H9 (cell line): ENCODE data around the gene ALLC. TPM values are rescaled to one million over a fixed set of nuclear protein-coding genes. Genes with fewer than 3 reads are reported as not detected.
A peak's percentile ranks its signal among the peaks of the same experiment; 100 is the strongest.

ENCODE experiments used
- DNase-seq: peaks from one replicate; pipeline ENCODE4 v3.0.0-alpha.2; 2017
- H2AFZ ChIP-seq: one replicate; pipeline ENCODE4 v1.6.1; 2013; ENCODE audit warnings: mild to moderate bottlenecking, low read length, control low read depth, moderate library complexity
- H2AK5ac ChIP-seq: 2 replicates; pipeline ENCODE4 v1.6.1; 2013; ENCODE audit warnings: low read length, control low read depth, mixed read lengths; ENCODE audit not compliant: insufficient read length
- H2BK120ac ChIP-seq: one replicate; pipeline ENCODE4 v1.6.1; 2013; ENCODE audit warnings: low read depth, mild to moderate bottlenecking, low read length, control low read depth, inconsistent platforms; ENCODE audit not compliant: poor library complexity, severe bottlenecking
- H2BK12ac ChIP-seq: 2 replicates; pipeline ENCODE4 v1.6.1; 2013; ENCODE audit warnings: low read length, control low read depth, mixed read lengths, low read depth; ENCODE audit not compliant: insufficient read length
- H2BK15ac ChIP-seq: 2 replicates; pipeline ENCODE4 v1.6.1; 2013; ENCODE audit warnings: low read depth, low read length, control low read depth
- H2BK20ac ChIP-seq: one replicate; pipeline ENCODE4 v1.6.1; 2013; ENCODE audit warnings: low read depth, mild to moderate bottlenecking, low read length, control low read depth, inconsistent platforms; ENCODE audit not compliant: poor library complexity, severe bottlenecking
- H2BK5ac ChIP-seq: 2 replicates; pipeline ENCODE4 v1.6.1; 2013; ENCODE audit warnings: low read length, control low read depth, mixed read lengths; ENCODE audit not compliant: insufficient read length
- H3K14ac ChIP-seq: 2 replicates; pipeline ENCODE4 v1.6.1; 2013; ENCODE audit warnings: low read length, control low read depth; ENCODE audit not compliant: insufficient read depth
- H3K18ac ChIP-seq: 2 replicates; pipeline ENCODE4 v1.6.1; 2013; ENCODE audit warnings: low read depth, mild to moderate bottlenecking, mixed read lengths, low read length, control low read depth; ENCODE audit not compliant: insufficient read length
- H3K23ac ChIP-seq: 2 replicates; pipeline ENCODE4 v1.6.1; 2013; ENCODE audit warnings: low read length, control low read depth, mixed read lengths, low read depth; ENCODE audit not compliant: insufficient read length
- H3K23me2 ChIP-seq: 2 replicates; pipeline ENCODE4 v1.6.1; 2013; ENCODE audit warnings: low read depth, mild to moderate bottlenecking, mixed read lengths, low read length, control low read depth; ENCODE audit not compliant: insufficient read length, poor library complexity, severe bottlenecking
- H3K27ac ChIP-seq: 2 replicates; pipeline ENCODE4 v1.5.1; 2013; ENCODE audit warnings: low read length, control low read depth, mixed read lengths, low read depth; ENCODE audit not compliant: insufficient read length
- H3K27me3 ChIP-seq: 2 replicates; pipeline ENCODE4 v1.6.1; 2013; ENCODE audit warnings: low read length, control low read depth, inconsistent platforms; ENCODE audit not compliant: insufficient read depth
- H3K4ac ChIP-seq: 2 replicates; pipeline ENCODE4 v1.6.1; 2013; ENCODE audit warnings: low read depth, mild to moderate bottlenecking, control low read depth, inconsistent platforms, low read length, moderate library complexity
- H3K4me1 ChIP-seq: 2 replicates; pipeline ENCODE4 v1.6.1; 2013; ENCODE audit warnings: low read length, control low read depth, inconsistent platforms; ENCODE audit not compliant: insufficient read depth
- H3K4me2 ChIP-seq: 2 replicates; pipeline ENCODE4 v1.6.1; 2013; ENCODE audit warnings: low read length, control low read depth, mixed read lengths; ENCODE audit not compliant: insufficient read length, insufficient read depth
- H3K56ac ChIP-seq: 2 replicates; pipeline ENCODE4 v1.6.1; 2013; ENCODE audit warnings: low read depth, mild to moderate bottlenecking, mixed read lengths, low read length, control low read depth; ENCODE audit not compliant: insufficient read length
- H3K79me1 ChIP-seq: 2 replicates; pipeline ENCODE4 v1.6.1; 2013; ENCODE audit warnings: low read depth, mild to moderate bottlenecking, moderate library complexity, low read length, control low read depth, inconsistent platforms; ENCODE audit not compliant: insufficient read depth, poor library complexity, severe bottlenecking
- H3K79me2 ChIP-seq: 2 replicates; pipeline ENCODE4 v1.6.1; 2013; ENCODE audit warnings: low read length, control low read depth, inconsistent platforms; ENCODE audit not compliant: insufficient read depth
- H3K9ac ChIP-seq: 2 replicates; pipeline ENCODE4 v1.6.1; 2013; ENCODE audit warnings: low read length, control low read depth, mixed read lengths; ENCODE audit not compliant: insufficient read length; ENCODE audit errors: extremely low read depth
- H3K9me3 ChIP-seq: one replicate; pipeline ENCODE4 v1.6.1; 2013; ENCODE audit warnings: low read depth, low read length, inconsistent platforms; ENCODE audit not compliant: control insufficient read depth
- H3T11ph ChIP-seq: one replicate; pipeline ENCODE4 v1.6.1; 2013; ENCODE audit warnings: mild to moderate bottlenecking, low read length, control low read depth, inconsistent platforms
- H4K20me1 ChIP-seq: one replicate; pipeline ENCODE4 v1.6.1; 2013; ENCODE audit not compliant: control insufficient read depth, insufficient read length, insufficient read depth
- H4K5ac ChIP-seq: 2 replicates; pipeline ENCODE4 v1.6.1; 2013; ENCODE audit warnings: low read depth, mild to moderate bottlenecking, mixed read lengths, low read length, control low read depth; ENCODE audit not compliant: insufficient read length
- H4K8ac ChIP-seq: replicated peaks from 2 replicates; pipeline ENCODE4 v1.6.1; 2013; ENCODE audit warnings: low read length, control low read depth, mixed read lengths, low read depth; ENCODE audit not compliant: insufficient read length
- H4K91ac ChIP-seq: 2 replicates; pipeline ENCODE4 v1.6.1; 2013; ENCODE audit warnings: low read depth, mild to moderate bottlenecking, moderate library complexity, mixed read lengths, low read length, control low read depth; ENCODE audit not compliant: insufficient read length
- H3K27ac Mint-ChIP-seq, 3 experiments: 2 replicates in 2 of 3; 3 replicates in 1 of 3; pipeline ENCODE4 v1.8.0; 2020 to 2021; ENCODE audit warnings: mixed read lengths in 3 of 3, mild to moderate bottlenecking in 1 of 3, moderate library complexity in 1 of 3
- H3K27me3 Mint-ChIP-seq: 2 replicates; pipeline ENCODE4 v1.8.0; 2021; ENCODE audit warnings: low read depth, mild to moderate bottlenecking, moderate library complexity, mixed read lengths
- H3K36me3 Mint-ChIP-seq, 3 experiments: 2 replicates in 2 of 3; 3 replicates in 1 of 3; pipeline ENCODE4 v1.8.0; 2020 to 2021; ENCODE audit warnings: low read depth in 3 of 3, mixed read lengths in 3 of 3; ENCODE audit not compliant: insufficient read depth in 1 of 3
- H3K4me1 Mint-ChIP-seq, 2 experiments: 2 replicates each; pipeline ENCODE4 v1.8.0; 2020; ENCODE audit warnings: mixed read lengths in 2 of 2
- H3K4me3 Mint-ChIP-seq, 2 experiments: 2 replicates in 1 of 2; 3 replicates in 1 of 2; pipeline ENCODE4 v1.8.0; 2020 to 2021; ENCODE audit warnings: mild to moderate bottlenecking in 2 of 2, mixed read lengths in 2 of 2, moderate library complexity in 1 of 2
- H3K9me3 Mint-ChIP-seq, 2 experiments: 2 replicates in 1 of 2; 3 replicates in 1 of 2; pipeline ENCODE4 v1.8.0; 2020; ENCODE audit warnings: mild to moderate bottlenecking in 2 of 2, mixed read lengths in 2 of 2, moderate library complexity in 1 of 2
- WGBS: extraction: QIAGEN DNeasy Blood & Tissue Kit; methylation state at CpG from one replicate; pipeline ENCODE4 v1.1.7; 2013; ENCODE audit warnings: missing lambda C conversion rate, low lambda C conversion rate, mixed read lengths; ENCODE audit not compliant: insufficient read length; ENCODE audit errors: extremely low coverage; 5-methylcytosine and 5-hydroxymethylcytosine counted together
- total RNA-seq: library from RNA; stranded (reverse); gene quantifications from 2 replicates; pipeline ENCODE4 v1.2.1, GENCODE V29; 2021
- TF ChIP-seq, protein P1 (sequence below): fragments of 200-600 bp; sonication (generic); conservative IDR thresholded peaks from 3 replicates; pipeline ENCODE4 v1.8.0; 2021; ENCODE audit warnings: antibody characterized with exemption, mild to moderate bottlenecking

ALLC gene
- total RNA-seq, 1 experiment from 2014 or later, result not detected

DNA sequence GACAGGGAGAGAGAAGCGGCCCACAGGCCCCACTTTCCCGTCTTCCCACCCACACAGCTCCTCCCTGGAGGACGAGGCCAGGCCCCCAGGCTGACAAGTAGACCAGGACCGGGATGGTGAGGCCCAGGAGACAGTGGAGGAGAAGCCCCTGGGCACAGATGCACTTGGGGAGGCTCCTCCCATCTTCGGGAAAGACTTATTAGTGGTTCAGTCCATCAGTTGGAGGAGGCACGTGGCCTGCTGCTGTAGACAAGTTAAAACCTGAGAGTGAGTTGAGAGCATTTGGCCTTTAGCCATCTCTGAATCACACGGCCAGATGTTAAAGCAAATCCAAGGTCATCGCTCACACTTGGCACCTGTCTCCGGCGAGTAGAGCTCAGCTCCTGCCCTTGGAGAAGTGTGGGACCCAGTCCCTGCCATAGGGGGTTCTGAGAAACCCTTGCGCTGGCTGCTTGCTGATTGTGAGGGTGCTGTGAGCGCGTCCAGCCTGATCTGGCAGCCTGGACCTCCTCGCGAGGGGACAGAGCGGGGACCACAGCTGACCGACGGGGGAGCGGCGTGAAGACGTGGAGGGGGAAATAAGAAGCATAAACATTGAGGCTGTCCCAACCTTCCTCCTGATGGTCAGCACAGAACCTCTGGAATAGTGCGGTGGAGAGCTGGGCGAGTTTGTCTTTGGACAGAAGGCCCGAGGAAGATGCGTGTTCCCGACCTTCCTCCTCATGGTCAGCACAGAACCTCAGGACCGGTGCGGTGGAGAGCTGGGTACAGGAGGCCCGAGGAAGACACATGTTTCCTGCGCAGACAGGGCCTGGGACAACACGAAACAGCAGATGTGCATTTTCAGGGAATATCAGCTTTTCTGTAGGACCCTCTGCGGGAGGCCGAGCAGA is 24.7 kb upstream of the ALLC start:
- no peaks in the 10 kb centered on the region for H3K79me2 ChIP-seq
- H2BK120ac ChIP-seq, result no peak overlapping the region
- H3K4me3 Mint-ChIP-seq, result no peak overlapping the region
- WGBS, result no CpG with 5 or more reads among the region's 33 CpGs
- H2BK15ac ChIP-seq, result no peak overlapping the region
- H4K91ac ChIP-seq, result no peak overlapping the region
- H2AK5ac ChIP-seq, result no peak overlapping the region
- TF ChIP-seq, protein P1, sequence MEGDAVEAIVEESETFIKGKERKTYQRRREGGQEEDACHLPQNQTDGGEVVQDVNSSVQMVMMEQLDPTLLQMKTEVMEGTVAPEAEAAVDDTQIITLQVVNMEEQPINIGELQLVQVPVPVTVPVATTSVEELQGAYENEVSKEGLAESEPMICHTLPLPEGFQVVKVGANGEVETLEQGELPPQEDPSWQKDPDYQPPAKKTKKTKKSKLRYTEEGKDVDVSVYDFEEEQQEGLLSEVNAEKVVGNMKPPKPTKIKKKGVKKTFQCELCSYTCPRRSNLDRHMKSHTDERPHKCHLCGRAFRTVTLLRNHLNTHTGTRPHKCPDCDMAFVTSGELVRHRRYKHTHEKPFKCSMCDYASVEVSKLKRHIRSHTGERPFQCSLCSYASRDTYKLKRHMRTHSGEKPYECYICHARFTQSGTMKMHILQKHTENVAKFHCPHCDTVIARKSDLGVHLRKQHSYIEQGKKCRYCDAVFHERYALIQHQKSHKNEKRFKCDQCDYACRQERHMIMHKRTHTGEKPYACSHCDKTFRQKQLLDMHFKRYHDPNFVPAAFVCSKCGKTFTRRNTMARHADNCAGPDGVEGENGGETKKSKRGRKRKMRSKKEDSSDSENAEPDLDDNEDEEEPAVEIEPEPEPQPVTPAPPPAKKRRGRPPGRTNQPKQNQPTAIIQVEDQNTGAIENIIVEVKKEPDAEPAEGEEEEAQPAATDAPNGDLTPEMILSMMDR, result no peak
- no peak overlapping the region for H3K23ac ChIP-seq
- no peak overlapping the region for H4K8ac ChIP-seq
- H3K14ac ChIP-seq, result no peak overlapping the region
- H4K20me1 ChIP-seq, result no peaks in the 10 kb centered on the region
- H2AFZ ChIP-seq, result no peak overlapping the region
- H3K27me3 Mint-ChIP-seq, result peaks cover 27% of the 10 kb centered on the region
- H3K9me3 ChIP-seq, result no peaks in the 10 kb centered on the region
- no peaks in the 10 kb centered on the region for H3K23me2 ChIP-seq
- H2BK20ac ChIP-seq, result no peak overlapping the region
- H3K18ac ChIP-seq, result no peak overlapping the region
- no peak overlapping the region for H4K5ac ChIP-seq
- H3K56ac ChIP-seq, result no peak overlapping the region
- no peaks in the 10 kb centered on the region for H3K9me3 Mint-ChIP-seq
- no peak overlapping the region for H3T11ph ChIP-seq
- no peak overlapping the region for H2BK12ac ChIP-seq
- no peaks in the 10 kb centered on the region for H3K36me3 Mint-ChIP-seq
- no peak overlapping the region for H3K4ac ChIP-seq
- no peak overlapping the region for H3K4me2 ChIP-seq
- H3K4me1 Mint-ChIP-seq, result peaks cover 13 to 22% of the 10 kb centered on the region in 2 experiments
- no peak overlapping the region for H3K27ac ChIP-seq
- H3K9ac ChIP-seq, result no peak overlapping the region
- peak; percentile 22 for DNase-seq
- H3K27ac Mint-ChIP-seq, result peak overlapping the region in 2 of 3 experiments; percentile 46 to 59; a peak in 3 of 7 replicates
- H3K79me1 ChIP-seq, result no peaks in the 10 kb centered on the region
- no peaks in the 10 kb centered on the region for H3K27me3 ChIP-seq
- H3K4me1 ChIP-seq, result no peaks in the 10 kb centered on the region
- H2BK5ac ChIP-seq, result no peak overlapping the region
